Skeletal muscle tissue (tissue), 4 donors: Measurements from ENCODE around the gene UROS. TPM values are rescaled to one million over a fixed set of nuclear protein-coding genes. Genes with fewer than 3 reads are reported as not detected.

Experiments used
- H3K27ac ChIP-seq: one replicate; pipeline ENCODE4 v1.7.0; 2013; ENCODE audit warnings: mild to moderate bottlenecking, low read depth, low read length, inconsistent platforms
- H3K27me3 ChIP-seq, 3 donors: one replicate each; pipeline ENCODE4 v1.7.0; 2013; ENCODE audit warnings: low read length in 3 of 3; ENCODE audit not compliant: control insufficient read depth in 3 of 3, insufficient read depth in 3 of 3
- H3K36me3 ChIP-seq, 3 donors: one replicate each; pipeline ENCODE4 v1.7.0; 2013; ENCODE audit warnings: low read length in 3 of 3; ENCODE audit not compliant: control insufficient read depth in 3 of 3, insufficient read depth in 3 of 3
- H3K4me1 ChIP-seq, 3 donors: one replicate each; pipeline ENCODE4 v1.7.0; 2013; ENCODE audit warnings: low read length in 3 of 3, mild to moderate bottlenecking in 3 of 3; ENCODE audit not compliant: control insufficient read depth in 3 of 3, insufficient read depth in 3 of 3
- H3K4me3 ChIP-seq, 3 donors: one replicate each; pipeline ENCODE4 v1.7.0; 2013; ENCODE audit warnings: low read length in 3 of 3
- H3K9ac ChIP-seq, 3 donors: one replicate each; pipeline ENCODE4 v1.7.0; 2013; ENCODE audit warnings: low read length in 3 of 3, mild to moderate bottlenecking in 3 of 3, moderate library complexity in 2 of 3, low read depth in 1 of 3
- H3K9me3 ChIP-seq, 3 donors: one replicate each; pipeline ENCODE4 v1.7.0; 2013; ENCODE audit warnings: low read length in 3 of 3; ENCODE audit not compliant: control insufficient read depth in 3 of 3
- total RNA-seq: library from RNA; depleted of rRNA; stranded (reverse); fragments of >200 nt; gene quantifications from one replicate; pipeline ENCODE4 v1.2.3, GENCODE V29; 2014
- donor health status: Osteomylitis.

The UROS gene
- total RNA-seq, 1 donor from 2014 or later = 56.4 TPM

- no peaks in the 10 kb centered on the region for H3K9me3 ChIP-seq
- H3K27ac ChIP-seq = no peak overlapping the region
- H3K36me3 ChIP-seq = peaks cover 51 to 71% (median 52%) of the 10 kb centered on the region in 3 donors
- H3K9ac ChIP-seq = no peak overlapping the region
- H3K27me3 ChIP-seq = no peaks in the 10 kb centered on the region
- no peak overlapping the region for H3K4me3 ChIP-seq
- H3K4me1 ChIP-seq = no peaks in the 10 kb centered on the region
Measured at GRCh38 chr10:125795637-125796190, 27.3 kb downstream of the UROS start.

- H3K27ac ChIP-seq = no peak overlapping the region
- H3K9me3 ChIP-seq = no peaks in the 10 kb centered on the region
- no peak overlapping the region for H3K4me3 ChIP-seq
- no peaks in the 10 kb centered on the region for H3K4me1 ChIP-seq
- H3K9ac ChIP-seq = no peak overlapping the region
- no peaks in the 10 kb centered on the region for H3K27me3 ChIP-seq
- H3K36me3 ChIP-seq = peaks cover 49 to 69% (median 51%) of the 10 kb centered on the region in 3 donors
Measured at GRCh38 chr10:125795128-125795527, 27.9 kb downstream of the UROS start.

- H3K9me3 ChIP-seq = no peaks in the 10 kb centered on the region
- H3K9ac ChIP-seq = no peak overlapping the region
- no peak overlapping the region for H3K4me3 ChIP-seq
- peaks cover 46 to 71% (median 63%) of the 10 kb centered on the region in 3 donors for H3K36me3 ChIP-seq
- H3K27ac ChIP-seq = no peak overlapping the region
- H3K4me1 ChIP-seq = no peaks in the 10 kb centered on the region
- no peaks in the 10 kb centered on the region for H3K27me3 ChIP-seq
Measured at GRCh38 chr10:125792342-125793300, 30.4 kb downstream of the UROS start.

- H3K36me3 ChIP-seq = peaks cover 22 to 41% (median 33%) of the 10 kb centered on the region in 3 donors
- H3K9ac ChIP-seq = no peak overlapping the region
- no peaks in the 10 kb centered on the region for H3K9me3 ChIP-seq
- H3K4me1 ChIP-seq = no peaks in the 10 kb centered on the region
- H3K27me3 ChIP-seq = no peaks in the 10 kb centered on the region
- H3K27ac ChIP-seq = no peak overlapping the region
- no peak overlapping the region for H3K4me3 ChIP-seq
Measured at GRCh38 chr10:125788156-125789034, 34.7 kb downstream of the UROS start.

- no peaks in the 10 kb centered on the region for H3K27me3 ChIP-seq
- H3K36me3 ChIP-seq = peaks cover 12 to 23% (median 18%) of the 10 kb centered on the region in 3 donors
- no peaks in the 10 kb centered on the region for H3K9me3 ChIP-seq
- H3K4me3 ChIP-seq = no peak overlapping the region
- H3K27ac ChIP-seq = no peak overlapping the region
- H3K9ac ChIP-seq = no peak overlapping the region
- H3K4me1 ChIP-seq = no peaks in the 10 kb centered on the region
Measured at GRCh38 chr10:125785791-125786190, 37.3 kb downstream of the UROS start.

- no peaks in the 10 kb centered on the region for H3K9me3 ChIP-seq
- H3K4me1 ChIP-seq = no peaks in the 10 kb centered on the region
- no peak overlapping the region for H3K9ac ChIP-seq
- no peaks in the 10 kb centered on the region for H3K27me3 ChIP-seq
- no peak overlapping the region for H3K27ac ChIP-seq
- peaks cover 7 to 20% (median 8%) of the 10 kb centered on the region in 3 donors for H3K36me3 ChIP-seq
- H3K4me3 ChIP-seq = no peak overlapping the region
Measured at GRCh38 chr10:125783957-125784356, 39.1 kb downstream of the UROS start.

GRCh38 chr10:125783408-125783807 lies 39.6 kb downstream of the UROS start:
- Histone ChIP-seq H3K36me3 (peaks cover 2 to 15% (median 3%) of the 10 kb centered on the region in 3 donors), H3K9ac (no peak overlapping the region), H3K27me3 (no peaks in the 10 kb centered on the region)

GRCh38 chr10:125782616-125783015 lies 40.4 kb downstream of the UROS start:
- H3K36me3 ChIP-seq = peaks cover 0 to 7% (median 0%) of the 10 kb centered on the region in 3 donors
- no peaks in the 10 kb centered on the region for H3K9me3 ChIP-seq
- no peaks in the 10 kb centered on the region for H3K4me1 ChIP-seq
- no peak overlapping the region for H3K27ac ChIP-seq
- H3K4me3 ChIP-seq = no peak overlapping the region
- H3K27me3 ChIP-seq = no peaks in the 10 kb centered on the region
- no peak overlapping the region for H3K9ac ChIP-seq

More at GRCh38 chr10:125783408-125783807, 39.6 kb downstream of the UROS start:
- no peaks in the 10 kb centered on the region for H3K9me3 ChIP-seq
- H3K4me1 ChIP-seq = no peaks in the 10 kb centered on the region
- H3K27ac ChIP-seq = no peak overlapping the region
- no peak overlapping the region for H3K4me3 ChIP-seq

- H3K9ac ChIP-seq = no peak overlapping the region
- no peaks in the 10 kb centered on the region for H3K9me3 ChIP-seq
- H3K36me3 ChIP-seq = peaks cover 0 to 2% (median 0%) of the 10 kb centered on the region in 3 donors
- H3K27ac ChIP-seq = no peak overlapping the region
- no peaks in the 10 kb centered on the region for H3K4me1 ChIP-seq
- peaks cover 0 to 5% (median 0%) of the 10 kb centered on the region in 3 donors for H3K27me3 ChIP-seq
- no peak overlapping the region for H3K4me3 ChIP-seq
Measured at GRCh38 chr10:125782054-125782453, 41.0 kb downstream of the UROS start.
